ENCODE measurements around the gene AKT1. TPM values are rescaled to one million over a fixed set of nuclear protein-coding genes. Genes with fewer than 3 reads are reported as not detected.

The AKT1 gene
- total and polyA plus RNA-seq, 12 donors = 66.4 to 300 (median 195) TPM

- 90 to 92% (median 92%) methylated on average over 19 of the region's 19 CpGs for WGBS, 4 donors
- Histone ChIP-seq H3K9me3 (replicated peaks in 1 of 3) (no peaks in the 10 kb centered on the region), H3K4me1 (replicated peaks in 1 of 2) (peaks cover 10 to 22% of the 10 kb centered on the region in 2 donors), H3K27me3 (no peaks in the 10 kb centered on the region), H3K36me3 (replicated peaks in 1 of 2) (peaks cover 0 to 47% of the 10 kb centered on the region in 2 donors), H3K27ac (no peak overlapping the region), H3K4me3 (no peak overlapping the region)
- no peak for DNase-seq
- TF ChIP-seq CTCF (IDR thresholded peaks at IDR 0.05) (no peak), POLR2A (IDR thresholded peaks at IDR 0.05) (no peak)
- intact Hi-C loops (cut with DNase I) = no loop called here
Observed at GRCh38 chr14:104757681-104758392, 37.7 kb downstream of the AKT1 start.

- Histone ChIP-seq H3K9me3 (replicated peaks in 1 of 3) (no peaks in the 10 kb centered on the region), H3K27me3 (no peaks in the 10 kb centered on the region), H3K4me3 (no peak overlapping the region), H3K4me1 (replicated peaks in 1 of 2) (peaks cover 10 to 22% of the 10 kb centered on the region in 2 donors), H3K36me3 (replicated peaks in 1 of 2) (peaks cover 0 to 47% of the 10 kb centered on the region in 2 donors), H3K27ac (no peak overlapping the region)
- intact Hi-C loops (cut with DNase I) = no loop called here
- no peak for DNase-seq
- 87 to 93% (median 89%) methylated on average over 9 to 10 of the region's 10 CpGs for WGBS, 4 donors
- TF ChIP-seq POLR2A (IDR thresholded peaks at IDR 0.05) (no peak), CTCF (IDR thresholded peaks at IDR 0.05) (no peak)
Observed at GRCh38 chr14:104757238-104757585, 38.3 kb downstream of the AKT1 start.

GRCh38 chr14:104756477-104757237 is 38.9 kb downstream of the AKT1 start:
- intact Hi-C loops (cut with DNase I) = no loop called here
- Histone ChIP-seq H3K36me3 (replicated peaks in 1 of 2) (peaks cover 0 to 47% of the 10 kb centered on the region in 2 donors), H3K27ac (no peak overlapping the region), H3K9me3 (replicated peaks in 1 of 3) (no peaks in the 10 kb centered on the region), H3K4me1 (replicated peaks in 1 of 2) (peaks cover 10 to 26% of the 10 kb centered on the region in 2 donors), H3K27me3 (no peaks in the 10 kb centered on the region), H3K4me3 (no peak overlapping the region)
- DNase-seq = no peak
- 78 to 91% (median 87%) methylated on average over 6 to 27 of the region's 27 CpGs for WGBS, 4 donors
- TF ChIP-seq CTCF (IDR thresholded peaks at IDR 0.05) = no peak
- TF ChIP-seq POLR2A (IDR thresholded peaks at IDR 0.05) = no peak

- TF ChIP-seq POLR2A (IDR thresholded peaks at IDR 0.05) (no peak), CTCF (IDR thresholded peaks at IDR 0.05) (no peak)
- WGBS, 4 donors = 62 to 74% (median 65%) methylated on average over 5 to 11 of the region's 11 CpGs
- Histone ChIP-seq H3K36me3 (replicated peaks in 1 of 2) (peaks cover 0 to 47% of the 10 kb centered on the region in 2 donors), H3K27ac (no peak overlapping the region), H3K9me3 (replicated peaks in 1 of 3) (no peaks in the 10 kb centered on the region), H3K4me1 (replicated peaks in 1 of 2) (peaks cover 10 to 26% of the 10 kb centered on the region in 2 donors), H3K4me3 (no peak overlapping the region), H3K27me3 (no peaks in the 10 kb centered on the region)
- DNase-seq = no peak
- intact Hi-C loops (cut with DNase I) = no loop called here
Observed at GRCh38 chr14:104755621-104756020, 39.9 kb downstream of the AKT1 start.
